ENCODE results near the gene OR2D2.

DNA sequence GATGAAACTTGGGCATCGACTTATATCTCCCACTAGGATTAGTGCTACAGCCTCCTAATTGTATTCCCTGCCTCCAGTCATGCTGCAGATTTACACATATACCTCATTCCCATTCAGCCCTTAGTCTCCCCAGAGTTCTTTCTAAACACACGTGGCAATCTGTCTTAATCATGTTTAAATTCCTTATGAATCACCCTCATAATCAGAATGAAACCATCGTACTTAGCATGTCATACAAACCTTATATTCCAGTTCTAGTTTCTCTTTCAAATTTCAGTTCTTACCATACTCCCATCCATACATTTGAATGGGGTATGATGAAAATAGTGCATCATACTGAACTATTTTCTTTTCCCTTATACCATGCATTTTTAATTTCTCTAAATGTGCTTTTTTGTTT, 35.4 kb downstream of the OR2D2 start:
- TF ChIP-seq CTCF (IDR thresholded peaks at IDR 0.05; ENCODE audit: low read depth, low read length, missing input control) (no peak), EGR1 (IDR thresholded peaks at IDR 0.05; ENCODE audit: low read depth in 2 of 2) (no peak), REST (IDR thresholded peaks at IDR 0.05) (no peak), TAF1 (conservative IDR thresholded peaks at IDR 0.05) (no peak)
- TF ChIP-seq, protein P1, sequence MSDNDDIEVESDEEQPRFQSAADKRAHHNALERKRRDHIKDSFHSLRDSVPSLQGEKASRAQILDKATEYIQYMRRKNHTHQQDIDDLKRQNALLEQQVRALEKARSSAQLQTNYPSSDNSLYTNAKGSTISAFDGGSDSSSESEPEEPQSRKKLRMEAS (IDR thresholded peaks at IDR 0.05), result no peak

All from liver (tissue), 3 donors.